HG02840 (cell line): ENCODE results near the gene TF.

Source experiments
- ATAC-seq: cut with Tn5 transposase; IDR thresholded peaks from one replicate; pipeline ENCODE4 v1.9.1; 2021; ENCODE audit warnings: mild to moderate bottlenecking, moderate library complexity, moderate number of reproducible peaks; ENCODE audit not compliant: unreplicated experiment, low FRiP score

Gene TF

GRCh38 chr3:133833880-133834620 is 87.9 kb downstream of the TF start:
- no peak for ATAC-seq

- ATAC-seq = no peak
These were observed 88.6 kb downstream of the TF start for GRCh38 chr3:133834621-133835417.

GRCh38 chr3:133835418-133835743 is 89.2 kb downstream of the TF start:
- ATAC-seq = no peak

- ATAC-seq = no peak
These were observed 89.8 kb downstream of the TF start for GRCh38 chr3:133835961-133836360.

- no peak for ATAC-seq
These were observed 90.4 kb downstream of the TF start for GRCh38 chr3:133836497-133837158.

- no peak for ATAC-seq
These were observed 91.5 kb downstream of the TF start for GRCh38 chr3:133837487-133838295.

- no peak for ATAC-seq
These were observed 92.2 kb downstream of the TF start for GRCh38 chr3:133838296-133838789.

- ATAC-seq = no peak
These were observed 93.0 kb downstream of the TF start for GRCh38 chr3:133838916-133839800.

GRCh38 chr3:133840055-133840737 is 94.0 kb downstream of the TF start:
- no peak for ATAC-seq

GRCh38 chr3:133840767-133841166 is 94.6 kb downstream of the TF start:
- no peak for ATAC-seq

GRCh38 chr3:133841196-133841595 is 95.0 kb downstream of the TF start:
- no peak for ATAC-seq

GRCh38 chr3:133842158-133842557 is 96.0 kb downstream of the TF start:
- ATAC-seq = no peak

GRCh38 chr3:133843634-133844033 is 97.4 kb downstream of the TF start:
- ATAC-seq = no peak

GRCh38 chr3:133845127-133845526 is 98.9 kb downstream of the TF start:
- no peak for ATAC-seq
